Measurements from ENCODE around the gene CNPPD1. TPM values are rescaled to one million over a fixed set of nuclear protein-coding genes. Genes with fewer than 3 reads are reported as not detected.

CNPPD1 gene
- polyA plus RNA-seq, 1 experiment = 66.9 TPM

GRCh38 chr2:219140722-219141121 lies 36.0 kb downstream of the CNPPD1 start:
- ChIA-PET CTCF (interaction anchor here (1.4 to 1.6 kb wide), 2 partner anchors 15 to 19 kb away, joined by 5 to 6 read pairs; no protein-coding TSS in a partner anchor), POLR2A (no interaction called here)
- Histone ChIP-seq H3K36me3 (ENCODE audit: control insufficient read depth, insufficient read depth, low read length) (0 out of 2 replicates have a peak, but pooled peaks cover 1% of the 10 kb centered on the region), H3K27me3 (ENCODE audit: control insufficient read depth, insufficient read depth, low read length) (no peaks in the 10 kb centered on the region), H3K4me3 (ENCODE audit: low read depth, low read length) (no peak overlapping the region)
- TF ChIP-seq CTCF (IDR thresholded peaks at IDR 0.05; ENCODE audit: insufficient read depth, low read depth, low read length) = no peak
- no peak for DNase-seq (ENCODE audit: low read depth)

GRCh38 chr2:219133976-219134375 lies 42.7 kb downstream of the CNPPD1 start:
- no peak for TF ChIP-seq CTCF (IDR thresholded peaks at IDR 0.05; ENCODE audit: insufficient read depth, low read depth, low read length)
- no peaks in the 10 kb centered on the region for H3K36me3 ChIP-seq (ENCODE audit: control insufficient read depth, insufficient read depth, low read length)
- no peak overlapping the region for H3K4me3 ChIP-seq (ENCODE audit: low read depth, low read length)
- ChIA-PET CTCF (interaction anchor here (0.9 to 2.4 kb wide), 6 partner anchors 14 to 104 kb away, joined by 3 to 8 read pairs (median 5); no protein-coding TSS in a partner anchor), POLR2A (no interaction called here)
- H3K27me3 ChIP-seq (ENCODE audit: control insufficient read depth, insufficient read depth, low read length) = no peaks in the 10 kb centered on the region
- no peak for DNase-seq (ENCODE audit: low read depth)

- DNase-seq (ENCODE audit: low read depth) = no peak
- TF ChIP-seq CTCF (IDR thresholded peaks at IDR 0.05; ENCODE audit: insufficient read depth, low read depth, low read length) = no peak
- no peaks in the 10 kb centered on the region for H3K36me3 ChIP-seq (ENCODE audit: control insufficient read depth, insufficient read depth, low read length)
- ChIA-PET CTCF (interaction anchor here (0.8 to 2.6 kb wide), 6 partner anchors 7 to 101 kb away, joined by 3 to 12 read pairs (median 6); no protein-coding TSS in a partner anchor), POLR2A (no interaction called here)
- H3K27me3 ChIP-seq (ENCODE audit: control insufficient read depth, insufficient read depth, low read length) = no peaks in the 10 kb centered on the region
- H3K4me3 ChIP-seq (ENCODE audit: low read depth, low read length) = no peak overlapping the region
These were observed 45.0 kb downstream of the CNPPD1 start for GRCh38 chr2:219131744-219132143.

- ChIA-PET CTCF (interaction anchor here (0.8 to 2.6 kb wide), 5 partner anchors 12 to 101 kb away, joined by 3 to 12 read pairs (median 5); no protein-coding TSS in a partner anchor), POLR2A (no interaction called here)
- Histone ChIP-seq H3K36me3 (ENCODE audit: control insufficient read depth, insufficient read depth, low read length) (no peaks in the 10 kb centered on the region), H3K4me3 (ENCODE audit: low read depth, low read length) (no peak overlapping the region), H3K27me3 (ENCODE audit: control insufficient read depth, insufficient read depth, low read length) (no peaks in the 10 kb centered on the region)
- DNase-seq (ENCODE audit: low read depth) = no peak
- no peak for TF ChIP-seq CTCF (IDR thresholded peaks at IDR 0.05; ENCODE audit: insufficient read depth, low read depth, low read length)
These were observed 45.4 kb downstream of the CNPPD1 start for GRCh38 chr2:219131327-219131726.

GRCh38 chr2:219129589-219129988 lies 47.1 kb downstream of the CNPPD1 start:
- POLR2A ChIA-PET = no interaction called here
- Histone ChIP-seq H3K27me3 (ENCODE audit: control insufficient read depth, insufficient read depth, low read length) (no peaks in the 10 kb centered on the region), H3K36me3 (ENCODE audit: control insufficient read depth, insufficient read depth, low read length) (no peaks in the 10 kb centered on the region), H3K4me3 (ENCODE audit: low read depth, low read length) (no peak overlapping the region)
- no peak for TF ChIP-seq CTCF (IDR thresholded peaks at IDR 0.05; ENCODE audit: insufficient read depth, low read depth, low read length)
- no peak for DNase-seq (ENCODE audit: low read depth)
- CTCF ChIA-PET = interaction anchor here (0.9 to 1.1 kb wide), 4 partner anchors 10 to 148 kb away, joined by 3 read pairs; no protein-coding TSS in a partner anchor

All from BJ (cell line).